HG02642 (cell line): ENCODE measurements around the gene PSMD8.

Source experiments
- ATAC-seq: cut with Tn5 transposase; IDR thresholded peaks from one replicate; pipeline ENCODE4 v1.9.1; 2021; ENCODE audit warnings: mild to moderate bottlenecking; ENCODE audit not compliant: unreplicated experiment, poor library complexity

PSMD8 gene

GRCh38 chr19:38385804-38386257 is 11.5 kb downstream of the PSMD8 start:
- no peak for ATAC-seq

DNA sequence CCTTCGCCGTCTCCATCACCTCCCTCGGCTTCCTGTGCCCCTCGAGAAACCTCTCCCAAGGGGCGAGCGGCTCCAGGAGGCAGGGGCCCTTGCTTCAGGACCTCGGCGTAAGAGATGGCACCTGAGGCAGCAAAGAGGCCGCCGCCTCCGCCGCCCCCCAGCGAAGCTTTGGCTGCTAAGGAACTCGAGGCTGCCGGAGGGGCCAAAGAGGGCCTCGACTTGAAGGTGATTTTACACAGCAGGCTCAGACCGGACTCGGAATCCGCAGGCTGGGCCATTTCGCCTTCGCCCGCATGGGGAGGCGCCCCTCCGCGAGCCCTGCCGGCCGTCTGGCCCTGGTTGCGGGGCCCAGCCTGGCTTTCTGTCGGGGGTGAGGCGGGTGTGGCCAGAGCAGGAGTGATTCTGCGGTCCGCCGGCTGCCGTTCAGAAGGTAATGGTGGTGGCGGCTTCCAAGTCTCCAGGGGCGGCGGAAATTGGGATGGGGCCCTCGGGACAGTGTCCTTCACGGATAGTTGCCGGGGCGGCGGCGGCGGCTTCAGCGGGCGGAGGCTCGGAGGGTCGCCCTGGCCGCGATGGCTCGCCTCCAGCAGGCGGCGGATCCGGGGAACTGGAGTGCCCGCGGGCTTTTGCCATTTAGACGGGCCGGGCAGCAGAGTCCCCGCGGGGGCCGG is 12.1 kb downstream of the PSMD8 start:
- no peak for ATAC-seq

- no peak for ATAC-seq
Observed at GRCh38 chr19:38386971-38387549, 12.7 kb downstream of the PSMD8 start.

DNA sequence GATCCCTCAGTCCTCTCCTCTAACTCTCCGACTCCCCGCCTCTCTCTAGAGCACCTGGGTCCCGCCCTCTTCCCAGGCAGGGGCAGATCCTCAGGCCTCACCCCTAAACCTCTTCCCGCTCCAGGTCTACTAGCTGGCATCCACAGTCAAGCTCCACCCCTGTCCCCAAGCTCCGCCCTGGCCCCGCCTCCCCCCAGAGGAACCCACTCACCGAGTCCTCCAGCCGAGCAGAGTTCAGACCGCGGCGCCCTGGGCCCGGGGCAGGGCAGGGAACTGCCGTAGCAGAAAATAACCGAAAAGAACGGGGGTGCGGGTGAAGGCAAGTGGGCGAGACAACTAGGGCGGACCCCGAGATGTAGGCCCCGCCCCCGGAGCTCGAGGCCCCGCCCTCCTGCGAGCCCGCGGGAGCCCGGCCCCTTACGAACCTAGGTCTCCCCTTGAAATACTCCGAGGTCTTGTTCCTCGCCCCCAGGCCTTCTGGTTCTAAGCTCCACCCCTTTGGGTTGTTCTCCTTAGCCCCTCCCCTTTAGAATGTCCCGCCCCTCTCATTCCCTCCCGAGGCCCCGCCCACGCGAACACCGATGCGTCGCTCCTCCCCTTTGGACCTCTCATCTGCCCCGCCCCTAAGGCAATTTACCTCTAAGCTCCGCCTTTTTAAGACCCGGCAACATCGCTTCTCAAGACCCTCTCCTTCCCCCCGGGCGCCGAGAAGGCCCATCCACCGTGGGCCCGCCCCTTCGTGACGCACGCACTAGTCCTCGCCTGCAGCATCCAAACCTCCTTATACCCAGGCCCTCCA is 13.4 kb downstream of the PSMD8 start, which contains the start of gene GGN:
Gene GGN (minus strand): TSS at position 485 of the 799 bp plus-strand sequence. CDS start 773 bp downstream, outside the sequence.
- ATAC-seq: peak; percentile 55

DNA sequence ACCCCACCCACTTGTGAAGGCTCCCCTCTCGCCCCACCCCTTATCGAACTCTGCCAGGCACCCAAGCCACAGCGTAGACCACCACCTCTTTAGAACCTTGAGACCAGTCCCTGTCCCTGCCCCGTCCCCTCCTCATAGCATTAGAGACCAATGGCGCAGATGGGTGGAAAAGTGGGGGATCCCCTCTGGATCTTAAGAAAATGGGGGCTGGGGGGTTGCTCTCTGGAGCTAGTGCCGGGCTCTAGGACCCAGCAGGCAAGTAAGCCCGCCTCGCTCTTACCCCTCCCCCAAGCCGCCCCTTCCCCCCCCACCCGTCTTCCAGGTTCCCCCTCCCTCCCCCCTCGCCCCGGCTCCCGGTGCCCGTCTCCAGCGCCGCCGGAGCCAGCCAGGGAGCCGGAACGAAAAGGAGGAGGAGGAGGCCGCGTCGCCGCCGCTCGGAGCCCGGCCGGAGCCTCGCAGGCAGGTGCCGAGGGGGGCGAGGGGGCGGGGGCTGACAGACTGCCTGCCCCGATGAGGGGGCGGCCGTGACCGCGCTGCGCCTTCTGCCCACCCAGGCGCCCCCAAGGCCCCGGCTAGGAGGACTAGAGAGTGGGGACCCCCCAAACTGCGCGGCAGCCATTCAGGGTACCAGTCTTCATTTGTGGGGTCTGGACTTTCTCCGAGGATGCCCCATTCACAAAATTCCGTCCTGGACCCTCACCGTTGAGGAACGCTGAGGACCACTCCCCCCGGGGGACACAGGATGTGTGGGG is 14.2 kb downstream of the PSMD8 start, which contains the start of gene SPRED3:
Gene SPRED3 (plus strand): TSS at position 349 of the 752 bp plus-strand sequence. CDS start 1,606 bp downstream, outside the sequence.
- no peak for ATAC-seq

DNA sequence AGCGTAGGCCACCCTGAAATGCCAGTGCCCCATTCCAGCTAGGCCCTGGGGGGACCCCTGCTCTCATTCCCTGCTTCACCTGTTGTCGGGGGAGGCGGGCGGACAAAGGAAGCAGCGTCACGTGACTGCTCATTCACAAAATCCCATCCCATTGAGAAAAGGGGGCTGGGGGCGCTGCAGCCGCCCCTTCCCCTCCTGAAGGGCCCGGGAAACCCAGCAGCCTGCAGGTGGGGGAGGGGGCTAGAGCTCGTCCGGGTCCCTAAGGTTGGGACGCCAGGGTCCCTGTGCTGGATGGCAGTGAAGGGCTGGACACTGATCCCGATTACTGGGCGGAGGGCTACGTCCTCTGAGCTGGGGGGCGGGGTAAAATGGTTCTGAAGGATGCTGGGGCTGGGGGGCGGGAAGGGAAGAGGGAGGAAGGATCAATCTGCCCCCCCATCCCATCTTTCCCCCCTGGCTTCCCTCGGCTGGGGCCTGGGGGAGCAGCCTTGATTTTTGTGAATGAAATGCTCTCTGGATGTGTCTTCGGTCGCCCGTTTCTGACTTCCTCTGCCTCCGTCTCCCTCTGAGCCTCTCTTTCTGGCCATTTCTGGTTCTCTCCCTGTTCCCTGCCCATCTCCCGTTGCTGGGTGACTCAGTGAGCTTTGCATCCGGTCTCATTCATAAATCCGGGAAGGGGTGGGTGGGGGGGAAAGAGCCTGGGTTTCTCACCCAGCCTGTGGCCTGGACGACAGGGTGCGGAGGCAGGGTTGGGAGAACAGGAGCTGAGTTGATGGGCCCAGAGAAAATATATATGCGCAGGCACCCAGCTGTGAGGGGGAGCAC is 14.9 kb downstream of the PSMD8 start:
- ATAC-seq: no peak

GRCh38 chr19:38389957-38390924 is 15.9 kb downstream of the PSMD8 start:
- no peak for ATAC-seq

- ATAC-seq: no peak
Observed at GRCh38 chr19:38391911-38392464, 17.6 kb downstream of the PSMD8 start.

- no peak for ATAC-seq
Observed at GRCh38 chr19:38392707-38393308, 18.4 kb downstream of the PSMD8 start.

GRCh38 chr19:38394488-38394887 is 20.1 kb downstream of the PSMD8 start:
- no peak for ATAC-seq

- ATAC-seq: no peak
Observed at GRCh38 chr19:38395381-38396114, 21.2 kb downstream of the PSMD8 start.

- no peak for ATAC-seq
Observed at GRCh38 chr19:38399081-38399480, 24.7 kb downstream of the PSMD8 start.

- no peak for ATAC-seq
Observed at GRCh38 chr19:38399537-38399936, 25.2 kb downstream of the PSMD8 start.

- no peak for ATAC-seq
Observed at GRCh38 chr19:38400361-38400760, 26.0 kb downstream of the PSMD8 start.

GRCh38 chr19:38401148-38401547 is 26.8 kb downstream of the PSMD8 start:
- no peak for ATAC-seq

DNA sequence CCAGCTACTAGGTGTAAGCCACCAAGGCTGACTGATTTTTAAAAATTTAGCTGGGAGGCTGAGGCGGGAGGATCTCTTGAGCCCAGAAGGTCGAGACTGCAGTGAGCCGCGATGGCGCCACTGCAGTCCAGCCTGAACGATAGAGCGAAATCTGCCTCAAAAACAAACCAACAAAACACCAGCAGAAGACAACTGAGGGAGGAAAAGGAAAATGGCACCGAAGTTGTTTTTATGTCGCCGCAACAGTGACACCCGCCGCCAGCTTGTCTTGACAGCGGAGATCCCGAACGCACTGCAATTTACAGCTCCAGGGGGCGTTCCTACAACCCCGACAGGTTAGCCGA is 28.2 kb downstream of the PSMD8 start:
- ATAC-seq: no peak
